Rectal smooth muscle tissue (tissue), 1 donor: ENCODE measurements around the gene MIOX.

ENCODE experiments used
- H3K27ac ChIP-seq: one replicate; pipeline ENCODE4 v1.7.0; 2013; ENCODE audit warnings: low read depth, low read length, inconsistent platforms
- H3K27me3 ChIP-seq: one replicate; pipeline ENCODE4 v1.7.0; 2013; ENCODE audit warnings: low read length; ENCODE audit not compliant: control insufficient read depth, insufficient read depth
- H3K36me3 ChIP-seq: one replicate; pipeline ENCODE4 v1.7.0; 2013; ENCODE audit warnings: low read length; ENCODE audit not compliant: control insufficient read depth, insufficient read depth
- H3K4me1 ChIP-seq: one replicate; pipeline ENCODE4 v1.7.0; 2013; ENCODE audit warnings: low read length; ENCODE audit not compliant: control insufficient read depth, insufficient read depth
- H3K4me3 ChIP-seq: one replicate; pipeline ENCODE4 v1.7.0; 2013; ENCODE audit warnings: low read length
- H3K9ac ChIP-seq: one replicate; pipeline ENCODE4 v1.7.0; 2013; ENCODE audit warnings: low read length

The MIOX gene

GRCh38 chr22:50470491-50470890, 16.2 kb upstream of the MIOX start:
- peak overlapping the region; percentile 46 for H3K4me3 ChIP-seq
- peak overlapping the region; percentile 55 for H3K9ac ChIP-seq
- no peak overlapping the region for H3K27ac ChIP-seq
- H3K36me3 ChIP-seq: peaks cover 24% of the 10 kb centered on the region
- no peaks in the 10 kb centered on the region for H3K27me3 ChIP-seq
- peaks cover 16% of the 10 kb centered on the region for H3K4me1 ChIP-seq

- Histone ChIP-seq H3K27ac (no peak overlapping the region), H3K27me3 (no peaks in the 10 kb centered on the region), H3K4me1 (peaks cover 16% of the 10 kb centered on the region), H3K36me3 (peaks cover 16% of the 10 kb centered on the region), H3K9ac (no peak overlapping the region), H3K4me3 (no peak overlapping the region)
Observed at GRCh38 chr22:50471197-50471847, 15.3 kb upstream of the MIOX start.

DNA sequence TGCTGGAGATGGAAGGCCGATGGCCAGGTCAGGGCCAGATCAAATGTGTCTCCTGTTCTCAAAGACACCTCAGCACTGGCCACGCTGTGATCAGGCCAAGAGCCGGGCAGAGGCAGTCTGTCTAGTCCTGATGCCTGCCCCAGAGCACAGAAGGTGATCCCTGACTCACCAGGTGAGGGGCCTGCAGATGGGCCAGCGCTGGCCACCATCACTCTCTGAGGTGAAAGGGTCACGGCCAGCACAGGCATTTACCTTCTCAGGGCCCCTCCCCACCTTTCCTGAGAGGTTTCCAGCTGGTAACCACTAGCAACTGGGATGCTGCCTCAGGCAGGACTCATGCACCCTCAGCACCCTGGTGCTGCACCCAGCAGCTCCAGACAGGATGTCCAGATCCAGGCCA, 14.7 kb upstream of the MIOX start:
- H3K27ac ChIP-seq: no peak overlapping the region
- peaks cover 16% of the 10 kb centered on the region for H3K4me1 ChIP-seq
- H3K27me3 ChIP-seq: no peaks in the 10 kb centered on the region
- peaks cover 9% of the 10 kb centered on the region for H3K36me3 ChIP-seq
- H3K4me3 ChIP-seq: peak overlapping the region; percentile 21
- peak overlapping the region; percentile 30 for H3K9ac ChIP-seq

GRCh38 chr22:50473088-50473487, 13.6 kb upstream of the MIOX start:
- Histone ChIP-seq H3K27me3 (no peaks in the 10 kb centered on the region), H3K9ac (peak overlapping the region; percentile 66), H3K4me1 (peaks cover 16% of the 10 kb centered on the region), H3K27ac (no peak overlapping the region), H3K4me3 (peak overlapping the region; percentile 82), H3K36me3 (peaks cover 2% of the 10 kb centered on the region)

DNA sequence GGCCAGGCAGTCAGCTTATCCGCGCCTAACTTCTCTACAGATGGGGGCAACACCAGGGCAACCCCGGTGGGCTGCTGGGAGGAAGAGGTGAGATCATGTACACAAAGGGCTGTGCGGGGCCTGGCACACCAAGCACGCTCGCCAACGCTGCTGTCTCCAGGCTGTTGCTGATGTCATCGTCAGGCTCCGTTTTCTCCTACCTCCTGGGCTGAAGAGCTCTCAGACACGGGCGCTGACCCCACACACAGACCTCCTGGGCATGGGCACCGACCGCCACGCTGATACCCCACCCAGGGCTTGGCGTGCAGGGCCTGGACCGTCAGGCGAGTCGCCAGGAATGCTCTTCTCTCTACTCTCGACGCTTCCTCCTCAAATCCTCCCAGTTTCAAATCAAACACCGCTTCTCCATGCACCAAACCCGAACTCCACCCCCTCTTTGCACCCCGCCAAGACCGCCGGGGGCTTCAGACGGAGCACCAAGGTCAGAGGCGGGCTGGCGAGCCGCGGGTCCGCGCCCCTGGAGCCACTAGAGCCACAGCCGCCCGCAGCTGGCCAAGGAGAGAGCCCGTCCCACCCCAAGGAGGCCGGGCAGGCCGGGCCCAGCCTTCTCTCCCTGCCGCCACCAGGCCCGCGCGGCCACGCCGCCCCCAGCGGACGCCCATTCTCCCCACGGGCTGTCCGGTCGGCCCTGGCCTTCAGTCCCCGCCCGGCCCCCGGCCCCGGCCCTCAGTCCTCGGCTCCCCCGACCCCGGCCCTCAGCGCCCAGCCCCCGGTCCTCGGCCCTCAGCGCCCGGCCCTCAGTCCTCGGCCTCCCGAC, 12.6 kb upstream of the MIOX start:
- H3K4me1 ChIP-seq: peaks cover 16% of the 10 kb centered on the region

GRCh38 chr22:50474710-50475651, 11.7 kb upstream of the MIOX start, which contains the start of gene SBF1:
Gene SBF1, minus strand, starts transcription at chr22:50475035. Its CDS starts 195 bp downstream, at chr22:50474840.
- Histone ChIP-seq H3K9ac (peak within 1 kb of the TSS; percentile 66), H3K36me3 (no peaks in the 10 kb centered on the region), H3K4me3 (peak within 1 kb of the TSS; percentile 82), H3K27ac (peak within 1 kb of the TSS; percentile 71), H3K27me3 (peaks cover 2% of the 10 kb centered on the region), H3K4me1 (peaks cover 16% of the 10 kb centered on the region)

More for the DNA sequence above, 12.6 kb upstream of the MIOX start:
- Histone ChIP-seq H3K27me3 (no peaks in the 10 kb centered on the region), H3K4me3 (peak overlapping the region; percentile 82), H3K9ac (peak overlapping the region; percentile 66), H3K27ac (peak overlapping the region; percentile 45), H3K36me3 (no peaks in the 10 kb centered on the region)

DNA sequence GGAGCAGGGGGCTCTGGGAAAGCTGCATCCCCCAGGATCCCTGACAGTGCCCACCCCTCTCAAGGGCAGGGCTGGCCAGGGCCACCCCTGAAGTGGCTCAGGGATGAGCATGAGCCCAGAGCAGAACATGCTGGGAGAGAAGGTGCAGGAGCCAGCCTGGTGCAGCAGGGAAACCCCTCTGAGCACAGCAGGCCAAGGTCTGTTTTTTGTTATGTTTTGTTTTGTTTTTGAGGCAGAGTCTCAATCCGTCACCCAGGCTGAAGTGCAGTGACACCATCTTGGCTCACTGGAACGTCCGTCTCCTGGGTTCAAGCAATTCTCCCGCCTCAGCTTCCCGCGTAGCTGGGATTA, 11.0 kb upstream of the MIOX start:
- H3K4me3 ChIP-seq: peak overlapping the region; percentile 77

GRCh38 chr22:50476868-50477267, 9.8 kb upstream of the MIOX start:
- Histone ChIP-seq H3K27me3 (peaks cover 6% of the 10 kb centered on the region), H3K36me3 (no peaks in the 10 kb centered on the region), H3K4me1 (peaks cover 12% of the 10 kb centered on the region), H3K4me3 (no peak overlapping the region), H3K9ac (no peak overlapping the region), H3K27ac (no peak overlapping the region)

More for the DNA sequence above, 11.0 kb upstream of the MIOX start:
- Histone ChIP-seq H3K4me1 (peaks cover 13% of the 10 kb centered on the region), H3K27ac (no peak overlapping the region), H3K36me3 (no peaks in the 10 kb centered on the region), H3K9ac (no peak overlapping the region), H3K27me3 (peaks cover 6% of the 10 kb centered on the region)

GRCh38 chr22:50477923-50478322, 8.7 kb upstream of the MIOX start:
- no peak overlapping the region for H3K9ac ChIP-seq
- no peak overlapping the region for H3K27ac ChIP-seq
- peaks cover 8% of the 10 kb centered on the region for H3K27me3 ChIP-seq
- H3K4me3 ChIP-seq: no peak overlapping the region
- no peaks in the 10 kb centered on the region for H3K36me3 ChIP-seq
- H3K4me1 ChIP-seq: peaks cover 12% of the 10 kb centered on the region

- Histone ChIP-seq H3K27me3 (peaks cover 13% of the 10 kb centered on the region), H3K4me3 (no peak overlapping the region), H3K36me3 (no peaks in the 10 kb centered on the region), H3K27ac (no peak overlapping the region), H3K9ac (no peak overlapping the region), H3K4me1 (peaks cover 3% of the 10 kb centered on the region)
Observed at GRCh38 chr22:50479721-50480120, 6.9 kb upstream of the MIOX start.

GRCh38 chr22:50481045-50481439, 5.6 kb upstream of the MIOX start:
- no peak overlapping the region for H3K9ac ChIP-seq
- H3K36me3 ChIP-seq: no peaks in the 10 kb centered on the region
- peak overlapping the region; percentile 44 for H3K4me3 ChIP-seq
- H3K27ac ChIP-seq: no peak overlapping the region
- H3K27me3 ChIP-seq: peaks cover 13% of the 10 kb centered on the region
- H3K4me1 ChIP-seq: no peaks in the 10 kb centered on the region
